ENCODE results near the gene BZW1.

DNA sequence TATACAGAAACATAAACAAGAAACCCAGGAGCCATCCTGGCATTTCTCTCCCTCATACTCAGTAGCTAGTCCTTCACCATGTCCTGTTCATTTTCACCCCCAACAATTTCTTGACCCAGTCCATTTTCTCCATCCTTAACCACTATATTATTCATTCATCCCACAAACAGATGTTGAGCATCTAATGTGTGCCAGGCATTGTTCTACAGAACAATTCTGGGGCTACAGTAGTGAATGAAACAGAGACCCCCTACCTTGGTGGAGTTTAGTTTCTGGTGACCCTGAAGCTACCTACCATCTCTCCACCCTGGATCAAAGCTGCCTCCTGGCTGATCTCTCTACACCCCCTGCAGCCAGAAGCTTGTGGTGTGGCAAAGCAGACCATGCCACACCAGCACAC, 27.5 kb upstream of the BZW1 start:
- no peak for TF ChIP-seq POLR2A (IDR thresholded peaks at IDR 0.05)
- no peak for TF ChIP-seq CTCF (IDR thresholded peaks at IDR 0.05)
- no peak for TF ChIP-seq EP300 (IDR thresholded peaks at IDR 0.05)
- TF ChIP-seq POLR2AphosphoS5 (IDR thresholded peaks at IDR 0.05): no peak
